Keratinocyte (primary cell): ENCODE results near the gene NPAS3.

ENCODE experiments used
- CTCF ChIP-seq, 3 experiments: IDR thresholded peaks in 1 of 3; conservative IDR thresholded peaks in 1 of 3; optimal IDR thresholded peaks in 1 of 3; 2 replicates in 2 of 3; 3 replicates in 1 of 3; pipeline versions ENCODE3 to v1.5.1; 2011; ENCODE audit warnings: low read length in 3 of 3, mild to moderate bottlenecking in 3 of 3, moderate library complexity in 2 of 3, control low read depth in 1 of 3, inconsistent platforms in 1 of 3; ENCODE audit not compliant: insufficient read depth in 2 of 3; ENCODE audit errors: extremely low read depth in 1 of 3
- EZH2 ChIP-seq: IDR thresholded peaks from one replicate; pipeline ENCODE4 v1.6.1; 2012; ENCODE audit warnings: inconsistent platforms, mild to moderate bottlenecking, low read length, moderate library complexity

DNA sequence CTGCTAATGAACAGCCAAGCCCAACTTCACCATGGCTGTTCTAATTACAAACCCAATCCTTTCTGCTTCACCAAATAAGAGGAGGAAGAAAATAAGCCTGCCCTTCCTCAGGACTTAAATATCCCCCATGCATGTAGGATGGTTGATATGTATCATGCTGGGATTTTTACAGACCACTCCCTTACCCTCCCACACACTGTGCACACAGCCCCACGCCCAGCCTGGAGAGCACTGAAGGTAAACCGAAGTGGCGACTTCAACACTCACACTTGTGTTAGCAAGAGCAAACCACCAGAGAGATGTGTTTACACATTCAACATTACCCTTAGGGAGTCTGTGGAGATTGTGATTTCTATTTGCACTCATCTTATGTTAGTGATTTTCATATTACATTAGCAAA lies 771.0 kb downstream of the NPAS3 start:
- TF ChIP-seq CTCF (optimal IDR thresholded peaks at IDR 0.05 in 1 of 3, IDR thresholded peaks at IDR 0.05 in 1 of 3, conservative IDR thresholded peaks at IDR 0.05 in 1 of 3; ENCODE audit: extremely low read depth in 1 of 3, insufficient read depth in 2 of 3, low read length in 3 of 3) = no peak
- TF ChIP-seq EZH2 = no peak
